Skeletal muscle tissue (tissue), 4 donors: ENCODE measurements around the gene KRTAP3-2. TPM values are rescaled to one million over a fixed set of nuclear protein-coding genes. Genes with fewer than 3 reads are reported as not detected.

ENCODE experiments used
- H3K27ac ChIP-seq: one replicate; pipeline ENCODE4 v1.7.0; 2013; ENCODE audit warnings: mild to moderate bottlenecking, low read depth, low read length, inconsistent platforms
- H3K27me3 ChIP-seq, 3 donors: one replicate each; pipeline ENCODE4 v1.7.0; 2013; ENCODE audit warnings: low read length in 3 of 3; ENCODE audit not compliant: control insufficient read depth in 3 of 3, insufficient read depth in 3 of 3
- H3K36me3 ChIP-seq, 3 donors: one replicate each; pipeline ENCODE4 v1.7.0; 2013; ENCODE audit warnings: low read length in 3 of 3; ENCODE audit not compliant: control insufficient read depth in 3 of 3, insufficient read depth in 3 of 3
- H3K4me1 ChIP-seq, 3 donors: one replicate each; pipeline ENCODE4 v1.7.0; 2013; ENCODE audit warnings: low read length in 3 of 3, mild to moderate bottlenecking in 3 of 3; ENCODE audit not compliant: control insufficient read depth in 3 of 3, insufficient read depth in 3 of 3
- H3K4me3 ChIP-seq, 3 donors: one replicate each; pipeline ENCODE4 v1.7.0; 2013; ENCODE audit warnings: low read length in 3 of 3
- H3K9ac ChIP-seq, 3 donors: one replicate each; pipeline ENCODE4 v1.7.0; 2013; ENCODE audit warnings: low read length in 3 of 3, mild to moderate bottlenecking in 3 of 3, moderate library complexity in 2 of 3, low read depth in 1 of 3
- H3K9me3 ChIP-seq, 3 donors: one replicate each; pipeline ENCODE4 v1.7.0; 2013; ENCODE audit warnings: low read length in 3 of 3; ENCODE audit not compliant: control insufficient read depth in 3 of 3
- total RNA-seq: library from RNA; depleted of rRNA; stranded (reverse); fragments of >200 nt; gene quantifications from one replicate; pipeline ENCODE4 v1.2.3, GENCODE V29; 2014
- donor health status: Osteomylitis.

Gene KRTAP3-2
- total RNA-seq, 1 donor from 2014 or later, result not detected

DNA sequence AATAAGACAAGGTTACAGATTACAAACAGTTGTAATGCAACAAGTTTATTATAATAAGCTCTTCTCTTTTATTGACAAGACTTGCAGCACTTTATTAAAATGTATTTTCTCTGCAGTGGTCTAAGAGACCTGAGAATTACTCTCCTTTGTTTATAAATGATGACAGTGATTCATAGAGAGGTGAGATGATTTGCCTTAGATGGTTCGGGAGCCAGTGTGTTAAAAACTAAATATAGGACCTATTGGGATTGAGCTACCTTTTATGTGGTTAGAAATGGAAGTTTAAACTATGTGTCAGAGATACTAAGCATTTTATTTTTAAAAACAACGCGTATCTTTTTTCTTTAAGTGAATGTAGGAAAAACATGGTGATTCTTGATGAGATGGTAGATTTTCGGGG lies 2.9 kb downstream of the KRTAP3-2 start:
- Histone ChIP-seq H3K27me3 (peaks cover 3 to 13% (median 5%) of the 10 kb centered on the region in 3 donors), H3K36me3 (no peaks in the 10 kb centered on the region), H3K4me1 (no peaks in the 10 kb centered on the region), H3K4me3 (no peak overlapping the region), H3K9ac (no peak overlapping the region), H3K9me3 (no peaks in the 10 kb centered on the region), H3K27ac (no peak overlapping the region)

DNA sequence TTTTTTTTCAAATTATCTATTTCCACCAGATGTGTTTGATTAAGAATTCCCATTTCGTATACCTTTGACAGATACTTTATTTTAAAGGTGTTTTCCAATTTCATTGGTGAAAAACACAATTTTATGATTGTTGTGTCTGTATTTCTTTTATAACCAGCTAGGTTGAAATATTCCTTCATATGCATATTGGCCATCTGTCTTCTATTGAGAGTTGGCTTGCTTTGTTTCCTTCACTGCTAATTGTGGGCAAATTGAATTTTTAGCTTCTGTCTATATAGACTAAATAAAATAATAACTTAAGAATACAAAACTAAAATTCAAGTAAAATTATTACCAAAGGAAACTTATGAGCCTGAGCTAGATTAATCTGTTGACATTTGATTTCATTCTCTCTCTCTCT lies 4.6 kb downstream of the KRTAP3-2 start:
- no peaks in the 10 kb centered on the region for H3K36me3 ChIP-seq

GRCh38 chr17:40993839-40994238 lies 5.9 kb downstream of the KRTAP3-2 start, which contains the start of gene KRTAP3-3:
TSS of gene KRTAP3-3 (minus strand) at chr17:40994164. CDS start at chr17:40994097, 67 bp downstream.
- Histone ChIP-seq H3K9me3 (no peaks in the 10 kb centered on the region), H3K9ac (no peak within 1 kb of the TSS), H3K36me3 (no peaks in the 10 kb centered on the region), H3K27ac (no peak within 1 kb of the TSS), H3K4me3 (no peak within 1 kb of the TSS), H3K27me3 (peaks cover 3 to 9% (median 5%) of the 10 kb centered on the region in 3 donors), H3K4me1 (no peaks in the 10 kb centered on the region)

More for the DNA sequence above, 4.6 kb downstream of the KRTAP3-2 start:
- H3K27ac ChIP-seq, result no peak overlapping the region
- H3K9me3 ChIP-seq, result no peaks in the 10 kb centered on the region
- no peak overlapping the region for H3K9ac ChIP-seq
- H3K4me1 ChIP-seq, result no peaks in the 10 kb centered on the region
- no peak overlapping the region for H3K4me3 ChIP-seq
- peaks cover 3 to 9% (median 5%) of the 10 kb centered on the region in 3 donors for H3K27me3 ChIP-seq

DNA sequence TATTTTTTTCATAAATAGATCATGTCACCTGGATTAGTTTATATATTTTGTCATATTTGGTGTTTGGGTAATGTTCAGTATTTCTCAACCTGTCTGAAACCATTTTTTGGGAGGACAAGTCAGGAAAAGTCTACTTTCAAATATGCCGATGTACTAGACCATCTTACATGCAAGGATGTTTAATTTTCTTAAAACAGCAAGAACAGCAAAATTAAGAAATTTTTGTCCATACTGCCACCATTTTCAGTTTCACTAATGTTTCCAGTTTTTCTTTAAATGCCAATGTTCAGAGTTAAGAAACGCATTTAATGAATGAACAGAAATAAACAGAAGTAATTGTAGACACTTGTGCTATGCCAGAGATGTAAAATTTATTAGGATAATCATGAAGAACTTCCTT lies 6.6 kb downstream of the KRTAP3-2 start:
- Histone ChIP-seq H3K9ac (no peak overlapping the region), H3K9me3 (no peaks in the 10 kb centered on the region), H3K27ac (no peak overlapping the region), H3K4me3 (no peak overlapping the region), H3K36me3 (no peaks in the 10 kb centered on the region), H3K4me1 (no peaks in the 10 kb centered on the region), H3K27me3 (peaks cover 3 to 9% (median 5%) of the 10 kb centered on the region in 3 donors)

DNA sequence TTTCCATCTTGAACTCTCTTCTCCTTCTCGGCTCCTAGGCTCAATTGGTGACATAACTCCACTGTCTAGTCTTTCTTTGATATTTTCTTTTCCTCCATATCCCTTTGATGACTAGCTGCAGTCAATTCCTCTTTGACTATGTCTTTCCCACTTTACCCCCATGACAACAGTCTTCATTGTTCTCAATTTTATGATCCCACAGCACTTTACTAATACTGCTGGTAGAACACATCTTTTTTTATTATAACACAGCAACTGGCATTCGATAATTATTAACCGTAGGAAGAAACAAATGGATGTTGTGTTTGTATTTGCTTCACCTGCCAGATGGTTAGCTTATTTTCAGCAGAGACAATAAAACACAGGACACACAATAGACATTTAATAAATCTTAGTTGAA lies 7.0 kb downstream of the KRTAP3-2 start:
- H3K4me1 ChIP-seq, result no peaks in the 10 kb centered on the region
- no peak overlapping the region for H3K4me3 ChIP-seq
- H3K27ac ChIP-seq, result no peak overlapping the region
- no peaks in the 10 kb centered on the region for H3K36me3 ChIP-seq
- no peak overlapping the region for H3K9ac ChIP-seq
- no peaks in the 10 kb centered on the region for H3K9me3 ChIP-seq
- peaks cover 3 to 9% (median 5%) of the 10 kb centered on the region in 3 donors for H3K27me3 ChIP-seq

GRCh38 chr17:40986920-40987319 lies 12.8 kb downstream of the KRTAP3-2 start:
- Histone ChIP-seq H3K27me3 (peaks cover 0 to 15% (median 12%) of the 10 kb centered on the region in 3 donors), H3K4me1 (no peaks in the 10 kb centered on the region), H3K4me3 (no peak overlapping the region), H3K27ac (no peak overlapping the region), H3K36me3 (no peaks in the 10 kb centered on the region), H3K9ac (no peak overlapping the region), H3K9me3 (no peaks in the 10 kb centered on the region)

GRCh38 chr17:40984226-40984625 lies 15.5 kb downstream of the KRTAP3-2 start, which contains the start of gene KRT40:
TSS of gene KRT40 (minus strand) at chr17:40984326. CDS start at chr17:40984273, 53 bp downstream.
- Histone ChIP-seq H3K27me3 (peaks cover 0 to 15% (median 12%) of the 10 kb centered on the region in 3 donors), H3K9me3 (no peaks in the 10 kb centered on the region)

DNA sequence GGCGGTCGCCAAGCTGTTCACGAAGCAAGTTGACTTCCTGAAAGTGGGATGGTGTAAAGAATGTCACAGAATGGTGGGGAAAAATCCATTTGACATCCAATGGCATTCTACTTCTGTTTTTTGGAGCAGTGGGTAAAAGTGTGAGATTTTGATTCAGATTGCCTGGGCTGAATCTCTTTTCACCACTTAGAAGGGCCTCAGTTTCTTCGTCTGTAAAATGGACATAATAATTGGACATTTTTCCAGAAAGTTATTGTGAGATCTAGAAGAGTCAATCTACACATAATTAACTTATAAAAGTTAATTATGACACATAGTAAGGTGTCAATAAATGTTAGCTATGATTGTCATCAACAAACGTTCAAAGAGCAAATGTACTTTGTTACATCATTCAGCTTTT lies 18.6 kb downstream of the KRTAP3-2 start:
- peaks cover 8 to 11% (median 11%) of the 10 kb centered on the region in 3 donors for H3K4me1 ChIP-seq
- no peaks in the 10 kb centered on the region for H3K9me3 ChIP-seq
- H3K36me3 ChIP-seq, result no peaks in the 10 kb centered on the region
- H3K4me3 ChIP-seq, result peak overlapping the region in 2 of 3 donors; percentile 6 to 41
- H3K9ac ChIP-seq, result peak overlapping the region in 1 of 3 donors; percentile 25
- peak overlapping the region; percentile 25 for H3K27ac ChIP-seq
- peaks cover 0 to 14% (median 10%) of the 10 kb centered on the region in 3 donors for H3K27me3 ChIP-seq

More at GRCh38 chr17:40984226-40984625, 15.5 kb downstream of the KRTAP3-2 start, which contains the start of gene KRT40:
- Histone ChIP-seq H3K4me3 (no peak within 1 kb of the TSS), H3K27ac (no peak within 1 kb of the TSS), H3K9ac (no peak within 1 kb of the TSS), H3K4me1 (peaks cover 8 to 11% (median 11%) of the 10 kb centered on the region in 3 donors), H3K36me3 (no peaks in the 10 kb centered on the region)

GRCh38 chr17:40980596-40980995 lies 19.1 kb downstream of the KRTAP3-2 start:
- Histone ChIP-seq H3K27me3 (peaks cover 0 to 17% (median 12%) of the 10 kb centered on the region in 3 donors), H3K4me3 (peak overlapping the region in 2 of 3 donors; percentile 6 to 22), H3K27ac (peak overlapping the region; percentile 25), H3K4me1 (peaks cover 8 to 11% (median 11%) of the 10 kb centered on the region in 3 donors), H3K9me3 (no peaks in the 10 kb centered on the region), H3K36me3 (no peaks in the 10 kb centered on the region), H3K9ac (peak overlapping the region in 1 of 3 donors; percentile 25)

DNA sequence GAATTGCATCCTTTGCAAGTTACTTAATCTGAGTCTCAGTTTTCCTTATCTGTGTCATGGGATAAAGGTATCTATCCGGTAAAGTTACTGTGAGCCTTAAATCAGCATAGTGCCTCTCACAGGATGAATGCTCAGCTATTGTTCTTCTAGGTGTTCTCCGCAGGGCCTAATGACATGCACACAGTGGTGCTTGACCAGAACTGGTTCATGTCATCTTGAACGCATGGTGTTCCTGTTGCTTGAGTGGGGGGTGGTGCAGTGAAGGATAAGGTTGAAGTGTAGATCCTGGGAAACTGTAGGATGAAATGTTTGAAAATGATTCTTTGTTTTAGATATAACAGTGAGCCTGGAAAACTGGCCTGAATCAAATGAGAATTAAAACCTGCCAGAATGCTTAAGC lies 19.6 kb downstream of the KRTAP3-2 start:
- H3K4me1 ChIP-seq, result peaks cover 8 to 11% (median 11%) of the 10 kb centered on the region in 3 donors
- no peaks in the 10 kb centered on the region for H3K9me3 ChIP-seq
- H3K27me3 ChIP-seq, result peaks cover 0 to 17% (median 12%) of the 10 kb centered on the region in 3 donors
- H3K27ac ChIP-seq, result no peak overlapping the region
- H3K4me3 ChIP-seq, result no peak overlapping the region
- H3K9ac ChIP-seq, result no peak overlapping the region
- H3K36me3 ChIP-seq, result no peaks in the 10 kb centered on the region
